Loucy (cell line): ENCODE data around the gene ASPHD1.
A peak's percentile ranks its signal among the peaks of the same experiment; 100 is the strongest.

Source experiments
- H2AFZ ChIP-seq: fragments of 200-600 bp; sonication (generic); 2 replicates; pipeline ENCODE4 v1.6.0; 2016; ENCODE audit warnings: antibody characterized with exemption, mild to moderate bottlenecking, low read length, moderate library complexity
- H3F3A ChIP-seq: fragments of 200-600 bp; 2 replicates; pipeline ENCODE4 v1.6.0; 2016; ENCODE audit warnings: antibody characterized with exemption, low read depth, mild to moderate bottlenecking
- H3K27me3 ChIP-seq: fragments of 200-600 bp; sonication (generic); 2 replicates; pipeline ENCODE4 v1.6.1; 2014; ENCODE audit warnings: low read length, mild to moderate bottlenecking; ENCODE audit not compliant: insufficient read depth, poor library complexity, severe bottlenecking
- H3K36me3 ChIP-seq: fragments of 200-600 bp; sonication (generic); 2 replicates; pipeline ENCODE4 v1.6.1; 2016; ENCODE audit warnings: low read length; ENCODE audit not compliant: insufficient read depth
- H3K4me1 ChIP-seq: fragments of 200-600 bp; sonication (generic); 2 replicates; pipeline ENCODE4 v1.5.1; 2014; ENCODE audit warnings: low read length, mild to moderate bottlenecking; ENCODE audit not compliant: insufficient read depth, poor library complexity, severe bottlenecking
- H3K4me2 ChIP-seq: fragments of 200-600 bp; sonication (generic); 2 replicates; pipeline ENCODE4 v1.6.0; 2014; ENCODE audit warnings: antibody characterized with exemption, low read length, low read depth, mild to moderate bottlenecking; ENCODE audit not compliant: poor library complexity, severe bottlenecking
- H3K4me3 ChIP-seq: fragments of 200-600 bp; sonication (generic); 2 replicates; pipeline ENCODE4 v1.5.1; 2014; ENCODE audit warnings: low read length, mild to moderate bottlenecking, mixed read lengths; ENCODE audit not compliant: poor library complexity, severe bottlenecking
- H3K79me2 ChIP-seq: fragments of 200-600 bp; sonication (generic); 2 replicates; pipeline ENCODE4 v1.6.1; 2014; ENCODE audit warnings: low read length; ENCODE audit not compliant: insufficient read depth
- H3K9ac ChIP-seq: fragments of 200-600 bp; sonication (generic); 2 replicates; pipeline ENCODE4 v1.6.0; 2014; ENCODE audit warnings: mild to moderate bottlenecking, low read depth, low read length, moderate library complexity; ENCODE audit not compliant: poor library complexity, severe bottlenecking
- H3K9me2 ChIP-seq: fragments of 200-600 bp; sonication (generic); replicated peaks from 2 replicates; pipeline ENCODE4 v1.6.1; 2016; ENCODE audit warnings: low read depth, low read length, mixed read lengths
- H3K9me3 ChIP-seq: fragments of 200-600 bp; sonication (generic); 2 replicates; pipeline ENCODE4 v1.6.1; 2014; ENCODE audit warnings: mild to moderate bottlenecking, antibody characterized with exemption, low read length, low read depth; ENCODE audit not compliant: insufficient read depth
- H4K20me1 ChIP-seq: fragments of 200-600 bp; sonication (generic); 2 replicates; pipeline ENCODE4 v1.6.0; 2014; ENCODE audit warnings: antibody characterized with exemption, low read length, mild to moderate bottlenecking; ENCODE audit not compliant: insufficient read depth, poor library complexity, severe bottlenecking
- EZH2phosphoT487 ChIP-seq: fragments of 200-600 bp; IDR thresholded peaks from 2 replicates; pipeline ENCODE4 v1.6.1; 2018; ENCODE audit warnings: antibody characterized with exemption, mild to moderate bottlenecking, moderate library complexity, borderline replicate concordance
- TF ChIP-seq, protein P1 (sequence below): fragments of 200-600 bp; sonication (generic); conservative IDR thresholded peaks from 2 replicates; pipeline ENCODE4 v1.5.1; 2014; ENCODE audit warnings: mild to moderate bottlenecking, antibody characterized with exemption, low read length

Gene ASPHD1

GRCh38 chr16:29920288-29921033, 20.2 kb downstream of the ASPHD1 start:
- H3F3A ChIP-seq = no peaks in the 10 kb centered on the region
- no peaks in the 10 kb centered on the region for H3K9me2 ChIP-seq
- TF ChIP-seq EZH2phosphoT487 = no peak
- TF ChIP-seq, protein P1, sequence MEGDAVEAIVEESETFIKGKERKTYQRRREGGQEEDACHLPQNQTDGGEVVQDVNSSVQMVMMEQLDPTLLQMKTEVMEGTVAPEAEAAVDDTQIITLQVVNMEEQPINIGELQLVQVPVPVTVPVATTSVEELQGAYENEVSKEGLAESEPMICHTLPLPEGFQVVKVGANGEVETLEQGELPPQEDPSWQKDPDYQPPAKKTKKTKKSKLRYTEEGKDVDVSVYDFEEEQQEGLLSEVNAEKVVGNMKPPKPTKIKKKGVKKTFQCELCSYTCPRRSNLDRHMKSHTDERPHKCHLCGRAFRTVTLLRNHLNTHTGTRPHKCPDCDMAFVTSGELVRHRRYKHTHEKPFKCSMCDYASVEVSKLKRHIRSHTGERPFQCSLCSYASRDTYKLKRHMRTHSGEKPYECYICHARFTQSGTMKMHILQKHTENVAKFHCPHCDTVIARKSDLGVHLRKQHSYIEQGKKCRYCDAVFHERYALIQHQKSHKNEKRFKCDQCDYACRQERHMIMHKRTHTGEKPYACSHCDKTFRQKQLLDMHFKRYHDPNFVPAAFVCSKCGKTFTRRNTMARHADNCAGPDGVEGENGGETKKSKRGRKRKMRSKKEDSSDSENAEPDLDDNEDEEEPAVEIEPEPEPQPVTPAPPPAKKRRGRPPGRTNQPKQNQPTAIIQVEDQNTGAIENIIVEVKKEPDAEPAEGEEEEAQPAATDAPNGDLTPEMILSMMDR = no peak
- no peak overlapping the region for H2AFZ ChIP-seq
- no peak overlapping the region for H3K9ac ChIP-seq
- no peaks in the 10 kb centered on the region for H3K27me3 ChIP-seq
- H4K20me1 ChIP-seq = peaks cover 6% of the 10 kb centered on the region
- H3K4me2 ChIP-seq = no peak overlapping the region
- no peak overlapping the region for H3K4me3 ChIP-seq
- peaks cover 17% of the 10 kb centered on the region for H3K79me2 ChIP-seq
- H3K36me3 ChIP-seq = no peaks in the 10 kb centered on the region; the same call in 1 of the 2 replicates
- H3K4me1 ChIP-seq = peaks cover 11% of the 10 kb centered on the region
- H3K9me3 ChIP-seq = no peaks in the 10 kb centered on the region

GRCh38 chr16:29921034-29921385, 20.7 kb downstream of the ASPHD1 start:
- Histone ChIP-seq H4K20me1 (peaks cover 10% of the 10 kb centered on the region), H3K9ac (no peak overlapping the region), H3K9me2 (no peaks in the 10 kb centered on the region), H3K27me3 (no peaks in the 10 kb centered on the region), H3K79me2 (peaks cover 22% of the 10 kb centered on the region), H3K4me1 (peaks cover 12% of the 10 kb centered on the region), H3K4me3 (no peak overlapping the region), H3K4me2 (no peak overlapping the region), H3K9me3 (no peaks in the 10 kb centered on the region), H3F3A (no peaks in the 10 kb centered on the region), H3K36me3 (no peaks in the 10 kb centered on the region; the same call in 1 of the 2 replicates), H2AFZ (no peak overlapping the region)
- no peak for TF ChIP-seq EZH2phosphoT487
- TF ChIP-seq, protein P1 = no peak

DNA sequence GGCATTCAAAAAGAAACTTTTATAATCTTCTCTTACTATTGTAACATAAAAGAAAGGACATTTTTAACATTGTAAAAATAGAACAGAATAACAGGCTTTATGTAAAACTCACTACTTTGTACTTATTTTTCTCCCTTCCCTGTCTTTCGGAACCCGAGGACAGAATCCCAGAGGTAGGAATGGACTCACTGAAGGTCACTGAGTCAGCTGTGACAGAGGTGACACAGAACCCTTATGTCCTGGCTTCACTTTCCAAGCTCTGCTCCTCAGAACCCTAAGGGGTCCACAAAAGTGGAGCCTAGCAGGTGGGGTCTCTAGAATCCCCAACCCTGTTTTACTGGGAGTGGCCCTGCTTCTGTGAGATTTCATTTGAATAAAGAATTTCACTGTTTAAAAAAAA, 22.0 kb downstream of the ASPHD1 start:
- H4K20me1 ChIP-seq = peaks cover 10% of the 10 kb centered on the region
- H3K9ac ChIP-seq = peak overlapping the region; percentile 22
- H3K36me3 ChIP-seq = no peaks in the 10 kb centered on the region; the same call in 1 of the 2 replicates
- H3K4me1 ChIP-seq = peaks cover 20% of the 10 kb centered on the region
- peaks cover 33% of the 10 kb centered on the region for H3K79me2 ChIP-seq
- H3K4me2 ChIP-seq = peak overlapping the region; percentile 4
- H3K4me3 ChIP-seq = no peak overlapping the region
- TF ChIP-seq, protein P1 = no peak
- TF ChIP-seq EZH2phosphoT487 = no peak
- no peak overlapping the region for H2AFZ ChIP-seq
- no peaks in the 10 kb centered on the region for H3K27me3 ChIP-seq
- no peaks in the 10 kb centered on the region for H3F3A ChIP-seq
- no peaks in the 10 kb centered on the region for H3K9me3 ChIP-seq
- no peaks in the 10 kb centered on the region for H3K9me2 ChIP-seq
